ENCODE measurements around the gene TERT. TPM values are rescaled to one million over a fixed set of nuclear protein-coding genes. Genes with fewer than 3 reads are reported as not detected.

Gene TERT
- total RNA-seq, 1 donor from 2014 or later, result 2.9 TPM

- peaks cover under 1% of the 10 kb centered on the region for H3K4me1 Mint-ChIP-seq (ENCODE audit: low read depth, unreplicated experiment)
- no peak overlapping the region for H3K4me3 Mint-ChIP-seq (ENCODE audit: unreplicated experiment)
- H3K27me3 Mint-ChIP-seq (ENCODE audit: unreplicated experiment), result peaks cover 13% of the 10 kb centered on the region
- H3K27ac Mint-ChIP-seq (ENCODE audit: unreplicated experiment), result no peak overlapping the region
- H3K36me3 Mint-ChIP-seq (ENCODE audit: unreplicated experiment), result no peaks in the 10 kb centered on the region
- no peaks in the 10 kb centered on the region for H3K9me3 Mint-ChIP-seq (ENCODE audit: unreplicated experiment)
- TF ChIP-seq CTCF (IDR thresholded peaks at IDR 0.05; ENCODE audit: partially characterized antibody, unreplicated experiment), result no peak
- no peak for DNase-seq
Measured at GRCh38 chr5:1223278-1223670, 71.6 kb downstream of the TERT start.

- Mint-ChIP-seq H3K9me3 (ENCODE audit: unreplicated experiment) (no peaks in the 10 kb centered on the region), H3K27ac (ENCODE audit: unreplicated experiment) (no peak overlapping the region), H3K4me3 (ENCODE audit: unreplicated experiment) (no peak overlapping the region), H3K4me1 (ENCODE audit: low read depth, unreplicated experiment) (no peaks in the 10 kb centered on the region), H3K36me3 (ENCODE audit: unreplicated experiment) (no peaks in the 10 kb centered on the region), H3K27me3 (ENCODE audit: unreplicated experiment) (peaks cover 13% of the 10 kb centered on the region)
- no peak for TF ChIP-seq CTCF (IDR thresholded peaks at IDR 0.05; ENCODE audit: partially characterized antibody, unreplicated experiment)
- no peak for DNase-seq
Measured at GRCh38 chr5:1222621-1223277, 72.1 kb downstream of the TERT start.

GRCh38 chr5:1222147-1222546 is 72.7 kb downstream of the TERT start:
- H3K9me3 Mint-ChIP-seq (ENCODE audit: unreplicated experiment), result no peaks in the 10 kb centered on the region
- H3K4me3 Mint-ChIP-seq (ENCODE audit: unreplicated experiment), result no peak overlapping the region
- no peak overlapping the region for H3K27ac Mint-ChIP-seq (ENCODE audit: unreplicated experiment)
- H3K36me3 Mint-ChIP-seq (ENCODE audit: unreplicated experiment), result no peaks in the 10 kb centered on the region
- TF ChIP-seq CTCF (IDR thresholded peaks at IDR 0.05; ENCODE audit: partially characterized antibody, unreplicated experiment), result no peak
- peaks cover 13% of the 10 kb centered on the region for H3K27me3 Mint-ChIP-seq (ENCODE audit: unreplicated experiment)
- DNase-seq, result no peak
- H3K4me1 Mint-ChIP-seq (ENCODE audit: low read depth, unreplicated experiment), result no peaks in the 10 kb centered on the region

- no peak overlapping the region for H3K27ac Mint-ChIP-seq (ENCODE audit: unreplicated experiment)
- TF ChIP-seq CTCF (IDR thresholded peaks at IDR 0.05; ENCODE audit: partially characterized antibody, unreplicated experiment), result no peak
- H3K9me3 Mint-ChIP-seq (ENCODE audit: unreplicated experiment), result no peaks in the 10 kb centered on the region
- peaks cover 13% of the 10 kb centered on the region for H3K27me3 Mint-ChIP-seq (ENCODE audit: unreplicated experiment)
- no peak overlapping the region for H3K4me3 Mint-ChIP-seq (ENCODE audit: unreplicated experiment)
- no peak for DNase-seq
- H3K4me1 Mint-ChIP-seq (ENCODE audit: low read depth, unreplicated experiment), result no peaks in the 10 kb centered on the region
- no peaks in the 10 kb centered on the region for H3K36me3 Mint-ChIP-seq (ENCODE audit: unreplicated experiment)
Measured at GRCh38 chr5:1221721-1222120, 73.1 kb downstream of the TERT start.

- no peak overlapping the region for H3K27ac Mint-ChIP-seq (ENCODE audit: unreplicated experiment)
- no peaks in the 10 kb centered on the region for H3K4me1 Mint-ChIP-seq (ENCODE audit: low read depth, unreplicated experiment)
- H3K27me3 Mint-ChIP-seq (ENCODE audit: unreplicated experiment), result peaks cover 12% of the 10 kb centered on the region
- peaks cover 2% of the 10 kb centered on the region for H3K9me3 Mint-ChIP-seq (ENCODE audit: unreplicated experiment)
- no peak overlapping the region for H3K4me3 Mint-ChIP-seq (ENCODE audit: unreplicated experiment)
- TF ChIP-seq CTCF (IDR thresholded peaks at IDR 0.05; ENCODE audit: partially characterized antibody, unreplicated experiment), result no peak
- no peak for DNase-seq
- peaks cover 2% of the 10 kb centered on the region for H3K36me3 Mint-ChIP-seq (ENCODE audit: unreplicated experiment)
Measured at GRCh38 chr5:1220831-1221230, 74.0 kb downstream of the TERT start.

All from glutamatergic neuron (in vitro differentiated cells).